HG02610 (cell line): ENCODE measurements around the gene CYP1A2.
"Not testable (repeated sequence)": the region's sequence is repeated elsewhere in the genome, so short reads cannot be mapped to it uniquely, and the experiment has no call there.

ENCODE experiments used
- ATAC-seq: cut with Tn5 transposase; IDR thresholded peaks from one replicate; pipeline ENCODE4 v1.9.1; 2021; ENCODE audit warnings: mild to moderate bottlenecking, moderate library complexity; ENCODE audit not compliant: unreplicated experiment

Gene CYP1A2

DNA sequence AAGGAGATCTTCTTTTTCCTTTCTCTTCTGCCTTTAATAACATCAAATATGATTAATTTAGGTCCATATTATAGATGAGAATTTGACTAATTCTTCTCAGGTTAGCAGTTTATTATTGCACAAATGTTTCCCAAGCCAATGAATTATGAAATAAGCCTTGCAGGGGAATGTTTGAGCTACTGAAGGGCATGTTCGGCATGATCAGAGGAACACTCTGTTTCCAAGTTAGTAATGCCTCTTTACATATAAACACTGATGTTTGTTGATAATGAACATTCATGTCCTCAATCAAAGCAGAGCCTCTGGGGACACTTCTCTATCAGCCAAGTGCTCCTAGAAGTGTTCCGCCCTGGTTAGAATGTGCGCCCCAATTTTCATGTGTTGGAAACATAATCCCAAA lies 13.3 kb upstream of the CYP1A2 start:
- ATAC-seq: no peak

DNA sequence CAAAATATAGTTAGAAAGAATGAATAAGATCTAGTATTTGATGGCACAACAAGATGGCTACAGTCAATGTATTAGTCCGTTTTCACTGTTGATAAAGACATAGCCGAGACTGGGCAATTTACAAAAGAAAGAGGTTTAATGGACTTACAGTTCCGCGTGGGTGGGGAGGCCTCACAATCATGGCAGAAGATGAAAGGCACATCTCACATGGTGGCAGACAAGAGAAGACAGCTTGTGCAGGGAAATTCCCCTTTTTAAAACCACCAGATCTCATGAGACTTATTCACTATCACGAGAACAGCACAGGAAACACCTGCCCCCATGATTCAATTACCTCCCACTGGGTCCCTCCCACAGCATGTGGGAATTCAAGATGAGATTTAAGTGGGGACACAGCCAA lies 10.4 kb upstream of the CYP1A2 start:
- ATAC-seq: not testable (repeated sequence)

DNA sequence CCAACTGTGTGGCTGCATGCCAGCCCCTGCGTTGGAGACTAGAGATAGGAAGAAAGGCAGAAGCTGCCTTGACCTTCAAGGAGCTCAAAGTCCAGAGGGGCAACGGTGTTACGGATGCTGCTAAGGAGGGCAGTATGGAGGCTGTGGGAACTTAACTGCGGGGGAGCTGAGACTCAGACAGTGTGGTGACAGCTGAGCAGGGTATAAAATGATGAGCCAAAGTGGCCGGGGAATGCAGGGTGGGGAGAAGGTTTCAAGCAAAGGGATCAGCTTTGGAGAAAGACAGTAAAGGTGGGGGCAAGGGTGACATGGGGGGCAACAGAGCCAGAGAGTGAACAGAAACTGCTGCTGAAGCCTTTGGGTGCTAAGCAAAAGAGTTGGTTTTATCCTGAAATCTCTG lies 6.2 kb upstream of the CYP1A2 start:
- no peak for ATAC-seq

DNA sequence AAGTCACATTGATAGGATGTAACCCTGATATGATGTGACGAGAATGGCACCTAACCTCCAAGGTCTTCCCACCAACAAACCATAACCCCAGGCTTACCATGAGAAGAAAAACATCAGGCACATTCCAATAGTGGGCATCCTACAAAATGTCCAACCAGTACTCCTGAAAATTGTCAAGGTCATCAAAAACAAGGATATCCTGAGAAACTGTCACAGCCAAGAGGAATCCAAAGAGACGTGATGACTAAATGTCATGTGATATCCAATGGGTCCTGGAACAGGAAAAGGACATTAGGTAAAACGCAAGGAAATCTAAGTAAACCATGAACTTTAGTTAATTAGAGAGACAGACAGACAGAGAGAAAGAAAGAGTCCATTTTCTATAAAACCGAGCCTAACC lies 2.3 kb upstream of the CYP1A2 start:
- ATAC-seq: no peak

DNA sequence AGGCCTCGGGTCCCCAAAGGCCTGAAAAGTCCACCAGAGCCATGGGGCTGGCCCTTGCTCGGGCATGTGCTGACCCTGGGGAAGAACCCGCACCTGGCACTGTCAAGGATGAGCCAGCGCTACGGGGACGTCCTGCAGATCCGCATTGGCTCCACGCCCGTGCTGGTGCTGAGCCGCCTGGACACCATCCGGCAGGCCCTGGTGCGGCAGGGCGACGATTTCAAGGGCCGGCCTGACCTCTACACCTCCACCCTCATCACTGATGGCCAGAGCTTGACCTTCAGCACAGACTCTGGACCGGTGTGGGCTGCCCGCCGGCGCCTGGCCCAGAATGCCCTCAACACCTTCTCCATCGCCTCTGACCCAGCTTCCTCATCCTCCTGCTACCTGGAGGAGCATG lies 1.2 kb downstream of the CYP1A2 start:
- no peak for ATAC-seq

DNA sequence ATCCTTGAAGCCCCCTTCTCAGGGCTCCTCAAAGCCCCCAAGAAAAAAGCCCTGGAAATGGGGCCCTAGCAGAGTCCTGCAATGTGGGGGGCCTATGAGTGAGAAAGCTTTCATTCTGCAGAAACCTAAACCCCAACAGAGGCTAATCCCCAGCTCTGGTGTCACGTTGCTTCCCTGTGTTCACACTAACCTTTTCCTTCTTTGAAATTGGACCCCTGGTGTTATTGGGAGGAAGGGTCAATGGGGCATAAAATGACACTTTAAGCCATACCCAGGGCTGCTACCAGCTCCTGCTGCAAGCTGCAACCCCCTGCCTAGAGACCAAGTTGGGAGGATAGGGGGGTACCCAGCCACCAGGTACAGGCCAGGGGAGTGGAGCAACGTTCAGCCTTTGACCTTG lies 2.1 kb downstream of the CYP1A2 start:
- no peak for ATAC-seq

DNA sequence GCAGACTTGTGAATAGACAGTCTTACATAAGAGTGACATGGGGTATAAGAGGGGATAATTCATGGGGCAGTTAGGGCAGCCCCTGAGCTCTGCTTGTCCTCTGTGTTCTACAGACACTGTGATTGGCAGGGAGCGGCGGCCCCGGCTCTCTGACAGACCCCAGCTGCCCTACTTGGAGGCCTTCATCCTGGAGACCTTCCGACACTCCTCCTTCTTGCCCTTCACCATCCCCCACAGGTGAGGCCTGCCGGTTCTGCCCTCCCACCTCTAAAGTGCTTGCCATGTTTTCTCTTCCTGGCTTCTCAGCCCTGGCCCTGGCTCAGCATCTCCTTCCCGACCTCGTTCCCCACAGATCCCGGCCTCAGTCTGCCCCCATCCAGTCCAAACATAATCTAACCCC lies 3.4 kb downstream of the CYP1A2 start:
- no peak for ATAC-seq

DNA sequence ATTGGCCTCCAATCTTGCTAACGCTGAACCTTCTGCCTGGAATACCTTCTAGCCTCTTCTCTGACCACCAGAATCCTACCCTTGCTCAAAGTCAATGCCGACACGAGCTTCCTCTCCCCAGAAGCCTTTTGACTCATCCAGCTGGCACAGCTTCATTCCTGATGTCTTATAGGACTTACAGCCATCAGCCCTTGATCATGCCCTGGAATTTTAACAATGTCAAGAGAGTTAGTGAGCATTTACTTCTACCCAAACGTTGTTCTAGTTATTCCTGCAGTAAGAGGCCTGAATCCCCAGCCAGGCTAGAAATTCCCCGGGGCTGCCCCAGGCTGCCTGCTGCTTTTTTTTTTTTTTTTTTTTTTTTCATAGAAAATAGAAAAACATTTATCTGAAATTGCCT lies 3.9 kb downstream of the CYP1A2 start:
- no peak for ATAC-seq

DNA sequence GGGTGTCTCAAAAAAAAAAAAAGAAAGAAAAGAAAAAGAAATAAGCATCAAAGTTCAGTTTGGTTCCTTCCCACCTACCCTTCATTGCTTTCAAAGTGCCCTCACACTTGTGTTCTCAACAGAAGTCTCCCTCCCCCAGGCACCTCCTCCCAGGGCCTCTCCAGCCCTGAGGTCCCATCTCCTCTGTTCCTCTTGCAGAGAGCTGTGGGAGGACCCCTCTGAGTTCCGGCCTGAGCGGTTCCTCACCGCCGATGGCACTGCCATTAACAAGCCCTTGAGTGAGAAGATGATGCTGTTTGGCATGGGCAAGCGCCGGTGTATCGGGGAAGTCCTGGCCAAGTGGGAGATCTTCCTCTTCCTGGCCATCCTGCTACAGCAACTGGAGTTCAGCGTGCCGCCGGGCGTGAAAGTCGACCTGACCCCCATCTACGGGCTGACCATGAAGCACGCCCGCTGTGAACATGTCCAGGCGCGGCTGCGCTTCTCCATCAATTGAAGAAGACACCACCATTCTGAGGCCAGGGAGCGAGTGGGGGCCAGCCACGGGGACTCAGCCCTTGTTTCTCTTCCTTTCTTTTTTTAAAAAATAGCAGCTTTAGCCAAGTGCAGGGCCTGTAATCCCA lies 6.1 kb downstream of the CYP1A2 start:
- ATAC-seq: no peak

DNA sequence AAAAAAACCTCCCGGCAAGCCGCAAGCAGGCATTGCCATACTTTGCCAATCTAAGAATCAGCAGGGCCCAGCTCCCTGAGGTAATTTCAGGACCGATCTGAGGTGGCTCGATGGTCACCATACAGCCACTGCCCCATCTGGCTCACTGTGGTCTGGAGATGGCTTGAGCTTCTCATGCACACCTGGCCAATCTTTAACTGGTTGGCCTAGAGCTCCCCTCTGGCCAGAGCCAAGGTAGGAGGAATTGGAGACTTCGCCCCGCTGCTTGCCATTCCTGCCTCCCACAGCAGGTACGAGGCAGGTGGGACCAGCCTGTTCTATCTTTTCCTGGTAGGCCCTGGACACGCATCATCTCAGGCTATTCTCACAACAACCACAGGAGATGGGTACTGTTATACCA lies 10.1 kb downstream of the CYP1A2 start:
- ATAC-seq: no peak

DNA sequence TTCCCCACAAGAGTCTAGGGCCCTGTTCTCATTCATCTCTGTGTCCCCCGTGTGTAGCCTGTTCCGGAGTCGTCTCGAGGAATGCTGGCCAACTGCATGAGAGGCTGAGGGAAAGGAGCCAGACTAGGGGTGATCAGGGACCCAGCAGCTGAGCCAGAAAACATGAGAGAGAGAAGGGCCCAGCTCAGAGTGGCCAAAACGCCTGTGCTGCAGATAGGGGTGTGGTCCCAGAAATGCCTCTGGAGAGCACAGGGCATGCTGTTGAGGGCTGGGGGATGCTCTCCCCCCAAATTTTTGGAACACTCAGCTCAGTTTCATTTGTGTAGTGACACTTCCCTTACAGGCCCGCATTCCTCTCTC lies 14.1 kb downstream of the CYP1A2 start:
- ATAC-seq: no peak

DNA sequence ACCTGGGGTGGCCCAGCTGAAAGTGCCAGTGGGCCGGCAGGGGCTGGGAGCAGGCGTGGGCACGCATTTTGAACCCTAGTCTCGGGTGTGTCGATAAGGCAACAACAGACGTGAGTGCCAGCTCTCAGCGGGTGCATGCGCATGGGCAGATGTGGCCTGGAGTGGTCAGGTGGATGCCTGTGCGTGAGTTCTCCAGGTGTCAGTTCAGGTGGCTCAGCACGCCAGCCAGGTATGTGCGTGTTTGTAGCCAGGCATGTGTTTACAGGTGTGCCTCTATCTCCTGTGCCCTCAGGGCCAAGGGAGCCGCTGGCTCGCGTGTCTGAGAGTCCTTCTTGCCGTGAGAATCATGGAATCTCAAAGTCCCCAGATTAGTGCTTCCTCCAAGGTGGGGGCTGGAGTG lies 14.8 kb downstream of the CYP1A2 start:
- no peak for ATAC-seq

DNA sequence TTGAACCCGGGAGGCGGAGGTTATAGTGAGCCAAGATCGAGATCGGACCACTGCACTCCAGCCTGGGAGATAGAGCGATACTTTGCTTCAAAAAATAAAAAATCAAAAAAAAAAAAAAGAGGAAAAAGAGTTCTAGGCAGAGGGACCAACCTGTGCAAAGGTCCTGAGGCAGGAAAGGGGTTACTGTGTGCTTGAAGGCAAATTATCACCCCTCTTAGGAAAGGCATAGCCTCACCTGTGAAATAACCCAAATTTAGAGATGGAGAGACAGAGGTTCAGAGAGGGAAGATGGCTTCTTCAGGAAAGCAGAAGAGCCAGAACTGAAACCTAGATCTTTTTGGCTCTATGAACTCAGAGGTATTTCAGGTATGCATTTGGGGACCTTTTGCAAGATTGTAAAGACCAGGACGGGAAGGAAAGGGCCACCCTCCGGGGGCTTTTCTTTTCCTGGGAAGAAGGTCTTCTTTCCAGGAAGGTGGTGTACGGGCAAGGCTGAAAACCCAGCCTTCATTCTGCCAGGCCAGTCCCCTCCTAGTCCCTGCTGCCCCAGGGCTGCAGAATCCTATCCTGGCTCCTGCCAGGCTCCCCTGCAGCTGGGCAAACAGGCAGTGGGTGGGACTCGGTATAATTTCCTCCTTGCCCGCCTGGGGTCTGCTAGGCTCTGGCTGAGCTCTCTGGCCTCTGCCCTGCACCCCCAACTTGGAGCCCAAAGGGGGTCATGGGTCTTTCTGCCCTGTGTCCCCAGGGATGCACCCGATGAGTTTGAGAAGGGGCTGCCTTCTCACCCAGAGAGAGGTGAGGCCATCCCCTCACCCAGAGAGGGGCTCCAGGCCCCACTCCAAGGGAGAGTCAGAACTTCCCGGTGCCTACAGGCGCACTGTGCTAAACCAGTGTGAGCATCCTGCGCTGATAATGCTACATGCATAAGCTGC lies 18.8 kb downstream of the CYP1A2 start:
- no peak for ATAC-seq

DNA sequence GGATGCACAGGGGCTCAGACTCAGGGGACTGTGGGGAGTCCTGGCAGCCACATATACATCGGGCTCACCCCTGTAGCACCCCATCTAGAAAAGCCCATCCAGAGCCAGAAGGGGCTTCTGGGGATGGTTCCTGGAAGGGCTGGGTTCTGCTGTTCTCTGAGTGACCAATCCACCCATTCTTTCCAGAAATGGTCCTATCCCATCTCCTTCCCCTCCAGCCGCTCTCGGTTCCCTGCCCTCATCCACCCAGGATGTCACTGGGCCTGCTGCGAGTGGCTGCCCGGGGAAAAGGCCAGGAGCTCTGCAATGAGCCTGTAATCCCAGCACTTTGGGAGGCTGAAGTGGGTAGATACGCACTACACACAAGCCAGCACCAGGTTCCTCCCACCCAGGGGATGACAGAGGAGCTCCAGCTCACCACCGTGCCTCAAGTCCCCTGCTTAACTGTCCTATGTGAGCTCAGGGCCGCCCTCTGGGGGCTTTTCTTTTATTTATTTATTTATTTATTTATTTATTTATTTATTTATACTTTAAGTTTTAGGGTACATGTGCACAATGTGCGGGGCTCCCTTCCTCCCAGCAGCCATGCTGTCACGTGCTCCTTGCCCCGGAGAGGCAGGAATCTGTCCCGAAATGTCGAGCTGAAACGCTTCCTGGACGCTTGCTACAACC lies 19.6 kb downstream of the CYP1A2 start:
- ATAC-seq: no peak

DNA sequence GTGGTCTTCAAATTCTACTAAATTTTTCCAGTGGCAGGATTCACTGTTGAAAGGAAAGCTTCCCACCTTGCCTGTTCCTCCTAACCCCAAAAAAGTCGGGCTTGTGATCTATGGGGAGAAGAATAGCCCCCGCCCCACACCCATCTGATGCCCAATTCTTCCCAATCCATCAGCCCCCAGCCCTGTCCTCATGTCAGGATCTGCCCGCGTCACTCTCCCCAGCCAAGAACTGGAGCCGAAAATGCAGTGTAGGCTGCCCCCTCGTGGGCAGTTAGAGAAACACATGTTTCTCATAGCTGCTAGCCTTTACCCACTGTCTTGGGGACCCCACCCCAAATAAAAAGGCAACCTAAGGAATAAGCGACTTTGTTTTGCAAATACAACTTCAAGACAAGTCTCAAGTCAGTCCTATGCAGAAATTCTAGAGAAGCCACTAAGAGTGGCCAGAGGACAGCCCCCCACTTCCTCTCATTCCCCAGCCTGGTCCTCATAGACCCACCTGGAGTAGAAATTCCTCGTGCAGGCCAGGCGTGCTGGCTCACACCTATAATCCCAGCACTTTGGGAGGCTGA lies 20.2 kb downstream of the CYP1A2 start:
- ATAC-seq: no peak

DNA sequence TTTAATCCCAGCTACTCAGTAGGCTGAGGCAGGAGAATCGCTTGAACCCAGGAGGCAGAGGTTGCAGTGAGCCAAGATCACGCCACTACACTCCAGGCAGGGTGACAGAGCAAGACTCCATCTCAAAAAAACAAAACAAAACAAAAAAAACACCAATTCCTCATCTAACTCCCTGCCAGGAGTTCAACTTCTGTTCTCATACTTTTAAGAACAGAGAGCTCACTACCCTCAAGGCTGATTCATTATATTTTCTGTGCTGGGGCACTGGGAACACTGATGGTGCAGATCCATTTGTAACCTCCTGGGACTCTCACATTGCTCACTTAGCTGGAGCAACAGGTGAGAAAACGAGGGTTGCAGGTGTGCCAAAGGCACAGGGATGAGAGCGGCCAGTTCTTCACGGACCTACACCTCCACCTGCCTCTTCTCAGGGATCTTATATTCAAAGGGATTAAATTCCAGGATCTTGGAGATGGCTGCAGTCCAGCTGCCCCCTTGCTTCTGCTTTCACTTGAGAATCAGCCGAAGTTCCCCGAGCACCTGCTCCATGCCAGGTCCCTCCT lies 20.9 kb downstream of the CYP1A2 start:
- ATAC-seq: no peak

DNA sequence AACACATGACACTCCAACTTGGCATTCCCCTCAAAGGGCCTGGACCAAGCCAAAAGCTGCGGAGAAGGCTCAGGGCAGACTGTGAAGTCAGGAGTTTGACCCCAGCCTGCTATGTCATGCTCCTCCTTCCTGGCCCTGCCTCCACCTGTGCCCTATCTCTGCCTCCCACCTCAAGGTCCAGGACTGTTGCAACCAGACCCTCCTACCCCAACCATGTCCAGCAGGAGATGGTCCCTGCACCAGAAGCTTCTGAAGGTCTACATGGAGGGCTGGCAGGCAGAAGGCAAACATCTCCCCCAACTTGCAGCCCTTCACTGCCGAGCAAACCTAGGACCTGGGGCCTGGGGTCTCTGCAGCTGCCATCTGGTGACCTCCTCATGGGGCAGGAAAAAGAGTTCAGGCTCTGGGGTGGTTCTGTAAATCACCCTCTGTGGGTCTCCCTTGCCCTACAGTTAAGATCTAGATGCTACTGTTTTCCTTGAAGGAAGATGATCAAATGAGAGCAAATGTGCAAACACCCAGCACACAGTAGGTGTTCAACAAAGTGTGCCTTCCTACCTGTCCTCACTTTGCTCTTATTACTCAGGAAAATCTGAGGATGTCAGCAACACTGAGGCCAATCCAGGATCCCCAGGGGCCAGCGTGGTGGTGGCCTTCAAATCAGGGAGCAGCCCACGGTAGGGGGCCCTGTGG lies 21.7 kb downstream of the CYP1A2 start:
- ATAC-seq: no peak

DNA sequence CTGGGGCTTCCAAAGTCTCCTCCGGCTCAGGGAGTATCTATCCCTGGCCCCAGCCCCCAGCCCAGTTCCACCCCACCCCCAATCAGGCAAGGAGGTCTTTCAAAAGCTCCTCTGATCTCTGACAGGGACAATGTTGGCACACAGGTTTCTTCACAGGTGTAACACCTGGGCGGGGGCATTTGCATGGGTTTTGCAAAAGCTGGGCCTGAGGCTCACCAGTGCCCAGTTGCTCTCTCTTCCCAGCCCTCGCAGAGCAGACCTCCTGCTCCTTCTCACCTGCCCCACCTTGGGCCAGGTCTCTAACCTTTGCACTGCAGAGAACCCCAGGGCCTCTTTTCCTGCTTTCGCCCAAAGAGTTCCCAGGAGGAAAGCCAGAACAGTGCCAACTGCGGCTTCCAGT lies 24.7 kb downstream of the CYP1A2 start:
- ATAC-seq: no peak

DNA sequence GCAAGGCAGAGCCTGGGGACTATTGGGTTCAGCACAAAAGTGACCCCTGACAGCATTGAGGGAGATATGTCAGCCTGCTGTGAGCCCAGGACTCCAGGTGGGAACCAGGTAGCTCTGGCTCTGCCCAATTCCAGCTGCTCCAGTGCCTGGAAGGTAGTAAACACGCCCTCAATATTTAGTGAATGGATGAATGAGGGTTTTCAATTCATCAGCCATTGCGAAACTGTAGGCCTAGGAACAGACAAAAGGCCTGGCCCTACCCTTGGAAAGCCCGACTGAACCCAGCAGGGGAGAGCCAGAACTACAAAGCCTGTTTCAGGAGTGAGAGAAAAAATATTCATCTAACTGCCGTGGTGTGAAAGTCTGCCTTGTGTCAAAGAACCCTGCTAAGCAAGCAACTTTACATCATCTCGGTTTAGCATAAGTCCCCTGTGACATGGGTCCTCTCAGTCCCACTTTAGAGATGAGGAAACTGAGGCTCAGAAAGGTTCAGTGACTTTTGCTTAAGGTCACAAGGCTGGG lies 25.1 kb downstream of the CYP1A2 start:
- no peak for ATAC-seq

DNA sequence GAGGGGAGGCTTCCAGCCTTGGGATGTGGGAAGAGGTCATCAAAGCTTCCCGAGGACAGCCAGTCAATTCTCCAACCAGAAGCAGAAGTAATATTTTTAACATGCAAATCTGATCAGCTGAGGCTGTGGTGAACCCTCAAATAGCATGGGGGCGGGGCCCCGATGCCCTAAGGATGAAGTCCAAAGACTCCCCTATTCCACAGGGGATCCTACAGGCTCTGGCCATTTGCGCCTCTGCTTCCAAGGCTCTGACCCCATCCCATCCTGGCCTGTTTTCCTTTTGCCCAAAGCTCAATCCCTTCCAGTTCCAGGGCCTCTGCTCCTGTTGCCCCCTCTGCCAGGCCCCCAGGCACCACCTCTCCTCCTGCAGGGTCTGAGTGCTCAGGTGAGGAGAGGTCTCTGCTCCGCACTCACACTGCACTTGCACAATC lies 26.5 kb downstream of the CYP1A2 start:
- ATAC-seq: no peak

DNA sequence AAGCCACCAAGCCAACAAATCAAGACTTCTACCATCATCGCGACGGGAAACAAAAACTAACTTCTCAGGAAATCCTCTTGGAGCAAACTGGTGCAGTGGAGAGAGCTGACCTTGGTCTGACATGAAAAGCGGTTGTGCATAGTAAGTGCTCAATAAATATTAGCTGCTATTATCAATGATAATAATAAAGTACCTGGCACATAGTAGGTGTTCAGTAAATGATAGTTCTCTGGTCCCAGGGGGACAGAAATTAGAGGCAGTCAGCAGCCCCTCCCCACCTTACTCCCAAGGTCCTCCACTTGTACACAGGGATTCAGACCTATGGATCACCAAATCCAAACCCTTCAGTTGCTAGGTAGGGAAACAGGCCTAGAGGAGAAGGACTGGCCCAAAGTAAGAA lies 27.2 kb downstream of the CYP1A2 start:
- no peak for ATAC-seq
